ENCODE results near the gene EPB41L3. TPM values are rescaled to one million over a fixed set of nuclear protein-coding genes. Genes with fewer than 3 reads are reported as not detected.

EPB41L3 gene
- total RNA-seq, 1 experiment from 2014 or later = 0.34 TPM

DNA sequence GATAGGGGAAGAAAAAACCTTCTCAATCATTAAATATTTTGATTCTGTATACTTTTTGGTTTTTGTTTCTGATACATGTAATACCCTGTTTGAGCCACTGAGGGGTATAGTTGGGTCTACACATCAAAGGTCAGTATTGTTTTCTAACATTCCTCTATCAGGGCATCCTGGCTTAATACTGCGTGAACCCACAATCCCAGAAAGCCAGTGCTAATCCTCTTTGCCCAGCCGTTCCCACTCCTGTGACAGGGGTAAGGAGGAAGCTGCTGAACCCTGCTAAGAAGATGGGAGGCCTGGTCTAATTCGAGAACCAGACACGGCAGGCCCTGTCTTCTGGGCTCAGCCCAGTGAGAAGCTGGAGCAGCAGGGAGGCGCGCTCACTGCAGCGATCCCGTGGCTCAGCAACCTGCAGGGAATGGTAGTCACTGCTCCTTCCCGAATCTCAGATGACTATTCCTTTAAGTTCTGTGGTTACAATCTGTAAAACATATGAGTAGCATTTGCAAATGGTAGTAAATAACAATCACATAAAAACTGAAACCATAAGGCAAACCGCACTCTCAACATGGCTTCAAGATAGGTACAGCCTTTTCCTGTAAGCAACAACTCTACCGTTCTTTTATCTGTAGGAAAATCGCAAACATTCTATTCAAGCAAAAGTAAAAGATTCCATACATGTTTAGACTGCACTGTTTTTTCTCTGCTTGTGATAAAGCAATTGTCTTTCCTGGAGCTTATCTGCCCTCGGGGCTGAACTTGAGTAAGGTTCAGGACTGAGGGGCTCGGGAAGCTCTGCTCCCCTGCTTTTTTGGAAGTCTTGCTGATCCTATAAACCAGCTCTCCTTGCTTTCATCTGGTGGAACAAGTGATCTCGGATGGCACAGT, 87.0 kb downstream of the EPB41L3 start:
- no peak for DNase-seq (ENCODE audit: low read depth, low spot score)
- Histone ChIP-seq H3K4me1 (ENCODE audit: control insufficient read depth in 1 of 2, insufficient read depth in 2 of 2, low read length in 2 of 2) (no peaks in the 10 kb centered on the region), H2AFZ (ENCODE audit: low read depth, low read length, poor library complexity, severe bottlenecking) (no peak overlapping the region), H3K36me3 (ENCODE audit: control insufficient read depth in 1 of 2, insufficient read depth in 2 of 2, low read length in 2 of 2) (no peaks in the 10 kb centered on the region), H3K9me3 (ENCODE audit: control insufficient read depth in 1 of 2, insufficient read depth in 1 of 2, low read depth in 1 of 2, low read length in 2 of 2) (peaks cover 0 to 30% of the 10 kb centered on the region in 2 experiments; a peak in 2 of 4 replicates), H3K27ac (ENCODE audit: low read depth, low read length) (no peak overlapping the region), H3K27me3 (ENCODE audit: insufficient read depth, low read length) (no peaks in the 10 kb centered on the region), H3K4me3 (replicated peaks in 1 of 2; ENCODE audit: low read depth in 1 of 2, low read length in 2 of 2) (no peak overlapping the region), H3K9me2 (ENCODE audit: insufficient read depth) (no peaks in the 10 kb centered on the region), H3K9ac (ENCODE audit: low read length) (no peak overlapping the region), H3K4me2 (ENCODE audit: low read length) (no peak overlapping the region), H3K79me2 (ENCODE audit: insufficient read depth, low read length) (no peaks in the 10 kb centered on the region), H4K20me1 (ENCODE audit: insufficient read depth) (no peaks in the 10 kb centered on the region)
- POLR2A ChIA-PET = no interaction called here
- no TSS peak for BruUV-seq (replicated peaks)
- TF ChIP-seq ZNF274 (IDR thresholded peaks at IDR 0.05; ENCODE audit: low read depth, low read length) (no peak), YY1 (IDR thresholded peaks at IDR 0.05; ENCODE audit: extremely low read depth, insufficient replicate concordance, low read depth, low read length) (no peak), EZH2 (IDR thresholded peaks at IDR 0.05) (no peak), POLR2A (IDR thresholded peaks at IDR 0.05; ENCODE audit: borderline replicate concordance, extremely low read depth, insufficient read depth, insufficient read length) (no peak), ZFX (IDR thresholded peaks at IDR 0.05) (no peak), FOSL1 (IDR thresholded peaks at IDR 0.05; ENCODE audit: low read depth) (no peak)
- TF ChIP-seq, protein P1, sequence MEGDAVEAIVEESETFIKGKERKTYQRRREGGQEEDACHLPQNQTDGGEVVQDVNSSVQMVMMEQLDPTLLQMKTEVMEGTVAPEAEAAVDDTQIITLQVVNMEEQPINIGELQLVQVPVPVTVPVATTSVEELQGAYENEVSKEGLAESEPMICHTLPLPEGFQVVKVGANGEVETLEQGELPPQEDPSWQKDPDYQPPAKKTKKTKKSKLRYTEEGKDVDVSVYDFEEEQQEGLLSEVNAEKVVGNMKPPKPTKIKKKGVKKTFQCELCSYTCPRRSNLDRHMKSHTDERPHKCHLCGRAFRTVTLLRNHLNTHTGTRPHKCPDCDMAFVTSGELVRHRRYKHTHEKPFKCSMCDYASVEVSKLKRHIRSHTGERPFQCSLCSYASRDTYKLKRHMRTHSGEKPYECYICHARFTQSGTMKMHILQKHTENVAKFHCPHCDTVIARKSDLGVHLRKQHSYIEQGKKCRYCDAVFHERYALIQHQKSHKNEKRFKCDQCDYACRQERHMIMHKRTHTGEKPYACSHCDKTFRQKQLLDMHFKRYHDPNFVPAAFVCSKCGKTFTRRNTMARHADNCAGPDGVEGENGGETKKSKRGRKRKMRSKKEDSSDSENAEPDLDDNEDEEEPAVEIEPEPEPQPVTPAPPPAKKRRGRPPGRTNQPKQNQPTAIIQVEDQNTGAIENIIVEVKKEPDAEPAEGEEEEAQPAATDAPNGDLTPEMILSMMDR (IDR thresholded peaks at IDR 0.05 in 2 of 3, conservative IDR thresholded peaks at IDR 0.05 in 1 of 3; ENCODE audit: borderline replicate concordance in 1 of 3, insufficient read depth in 1 of 3, low read depth in 2 of 3, low read length in 2 of 3) = no peak
- intact Hi-C loops (cut with micrococcal nuclease) = no loop called here
- RAD21 ChIA-PET (ENCODE audit: low non-redundant PET in 1 of 2, low total read pairs in 2 of 2, uncharacterized antibody in 2 of 2, unreplicated experiment in 2 of 2) = no interaction called here
- ATAC-seq = no peak
- CTCF ChIA-PET = no interaction called here

All from HCT116 (cell line).